ENCODE results near the gene PRDM15. TPM values are rescaled to one million over a fixed set of nuclear protein-coding genes. Genes with fewer than 3 reads are reported as not detected.

Gene PRDM15
- total RNA-seq, 1 experiment from 2014 or later: 9.9 TPM

DNA sequence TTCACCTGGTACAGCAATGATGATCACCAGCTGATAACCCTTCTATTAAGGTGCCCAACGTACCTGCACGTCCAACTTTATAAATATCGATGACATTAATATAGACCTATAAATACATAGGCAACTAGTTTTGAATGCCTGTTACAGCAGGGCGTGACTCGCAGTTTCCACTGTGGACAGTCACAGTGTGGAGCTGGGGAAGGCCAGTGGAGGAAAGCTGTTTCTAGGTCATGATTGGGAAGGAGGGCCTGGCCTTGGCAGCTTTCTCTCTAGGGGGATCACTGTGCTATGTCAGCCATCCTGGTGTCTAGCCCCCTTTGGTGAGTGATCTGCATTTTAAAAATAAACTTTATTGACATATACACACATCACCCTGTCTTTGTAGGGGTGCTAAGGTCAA, 4.4 kb upstream of the PRDM15 start:
- Mint-ChIP-seq H3K36me3 (ENCODE audit: insufficient read depth in 1 of 3, low read depth in 3 of 3) (no peaks in the 10 kb centered on the region), H3K4me3 (no peak overlapping the region), H3K27me3 (ENCODE audit: low read depth) (no peaks in the 10 kb centered on the region; the same call in 1 of the 2 replicates), H3K4me1 (peaks cover 18 to 20% of the 10 kb centered on the region in 2 experiments), H3K27ac (no peak overlapping the region), H3K9me3 (no peaks in the 10 kb centered on the region)
- H4K20me1 ChIP-seq (ENCODE audit: control insufficient read depth, insufficient read depth, insufficient read length): no peaks in the 10 kb centered on the region
- H4K91ac ChIP-seq (ENCODE audit: insufficient read length, low read depth, low read length): no peak overlapping the region
- H3K9ac ChIP-seq (ENCODE audit: extremely low read depth, insufficient read length, low read length): no peak overlapping the region
- H3K9me3 ChIP-seq (ENCODE audit: control insufficient read depth, low read depth, low read length): no peaks in the 10 kb centered on the region
- H3K23ac ChIP-seq (ENCODE audit: insufficient read length, low read depth, low read length): no peak overlapping the region
- no peak overlapping the region for H4K8ac ChIP-seq (replicated peaks; ENCODE audit: insufficient read length, low read depth, low read length)
- H3K27ac ChIP-seq (ENCODE audit: insufficient read length, low read depth, low read length): no peak overlapping the region
- H3K4me2 ChIP-seq (ENCODE audit: insufficient read depth, insufficient read length, low read length): no peak overlapping the region
- no peak overlapping the region for H3K56ac ChIP-seq (ENCODE audit: insufficient read length, low read depth, low read length)
- WGBS (ENCODE audit: extremely low coverage, insufficient read length, low lambda C conversion rate): no CpG with 5 or more reads among the region's 5 CpGs
- H2BK12ac ChIP-seq (ENCODE audit: insufficient read length, low read depth, low read length): no peak overlapping the region
- H3K14ac ChIP-seq (ENCODE audit: insufficient read depth, low read length): no peak overlapping the region
- H2AK5ac ChIP-seq (ENCODE audit: insufficient read length, low read length): no peak overlapping the region
- no peak overlapping the region for H3K4ac ChIP-seq (ENCODE audit: low read depth, low read length)
- DNase-seq: no peak
- no peaks in the 10 kb centered on the region for H3K27me3 ChIP-seq (ENCODE audit: insufficient read depth, low read length)
- H3K79me2 ChIP-seq (ENCODE audit: insufficient read depth, low read length): 0 out of 2 replicates have a peak, but pooled peaks cover 2% of the 10 kb centered on the region
- no peak overlapping the region for H4K5ac ChIP-seq (ENCODE audit: insufficient read length, low read depth, low read length)
- H2BK120ac ChIP-seq (ENCODE audit: low read depth, low read length, poor library complexity, severe bottlenecking): no peak overlapping the region
- H3K79me1 ChIP-seq (ENCODE audit: insufficient read depth, low read depth, low read length, poor library complexity, severe bottlenecking): no peaks in the 10 kb centered on the region
- no peaks in the 10 kb centered on the region; the same call in 1 of the 2 replicates for H3K4me1 ChIP-seq (ENCODE audit: insufficient read depth, low read length)
- no peak overlapping the region for H2BK5ac ChIP-seq (ENCODE audit: insufficient read length, low read length)
- H3K23me2 ChIP-seq (ENCODE audit: insufficient read length, low read depth, low read length, poor library complexity, severe bottlenecking): no peaks in the 10 kb centered on the region
- H2AFZ ChIP-seq (ENCODE audit: low read length): no peak overlapping the region
- no peak overlapping the region for H3K18ac ChIP-seq (ENCODE audit: insufficient read length, low read depth, low read length)
- no peak for TF ChIP-seq CTCF (conservative IDR thresholded peaks at IDR 0.05)
- H2BK15ac ChIP-seq (ENCODE audit: low read depth, low read length): no peak overlapping the region
- H2BK20ac ChIP-seq (ENCODE audit: low read depth, low read length, poor library complexity, severe bottlenecking): no peak overlapping the region
- H3T11ph ChIP-seq (ENCODE audit: low read length): no peak overlapping the region

All from H9 (cell line).